Esophagus squamous epithelium (tissue), 4 donors: ENCODE measurements around the gene LRRC3C.
"Not testable (repeated sequence)": the region's sequence is repeated elsewhere in the genome, so short reads cannot be mapped to it uniquely, and the experiment has no call there.

Experiments
- CTCF ChIP-seq, 6 experiments: fragments of 450-650 bp in 4 of 6; fragments of 200-600 bp in 2 of 6; sonication (generic) in 2 of 6; IDR thresholded peaks; one replicate each; pipeline ENCODE4 v1.5.1; 2016 to 2019; ENCODE audit warnings: antibody characterized with exemption in 6 of 6, mild to moderate bottlenecking in 4 of 6, moderate library complexity in 4 of 6
- POLR2A ChIP-seq, 4 donors: fragments of 450-650 bp; IDR thresholded peaks; one replicate each; pipeline ENCODE4 v1.6.1; 2017; ENCODE audit warnings: antibody characterized with exemption in 4 of 4, mild to moderate bottlenecking in 4 of 4, moderate library complexity in 3 of 4

DNA sequence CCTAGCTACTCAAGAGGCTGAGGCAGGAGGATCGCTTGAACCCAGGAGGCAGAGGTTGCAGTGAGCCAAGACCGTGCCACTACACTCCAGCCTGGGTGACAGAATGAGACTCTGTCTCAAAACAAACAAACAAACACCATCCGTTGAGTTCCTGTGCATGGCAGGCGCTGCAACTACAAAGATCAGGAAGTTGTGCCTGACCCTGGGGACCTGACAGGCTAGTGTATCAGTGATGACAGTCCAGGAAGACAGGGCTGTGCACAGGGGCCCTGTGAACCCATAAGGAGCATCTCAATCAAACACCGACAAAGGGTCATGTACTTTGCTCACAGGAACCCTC lies 20.9 kb downstream of the LRRC3C start:
- TF ChIP-seq POLR2A, CTCF (IDR thresholded peaks at IDR 0.05): not testable (repeated sequence)
